Measurements from ENCODE around the gene SUCO. TPM values are rescaled to one million over a fixed set of nuclear protein-coding genes. Genes with fewer than 3 reads are reported as not detected.
"Not testable (repeated sequence)": the region's sequence is repeated elsewhere in the genome, so short reads cannot be mapped to it uniquely, and the experiment has no call there.

Gene SUCO
- polyA plus RNA-seq, 1 experiment: 5.0 TPM

DNA sequence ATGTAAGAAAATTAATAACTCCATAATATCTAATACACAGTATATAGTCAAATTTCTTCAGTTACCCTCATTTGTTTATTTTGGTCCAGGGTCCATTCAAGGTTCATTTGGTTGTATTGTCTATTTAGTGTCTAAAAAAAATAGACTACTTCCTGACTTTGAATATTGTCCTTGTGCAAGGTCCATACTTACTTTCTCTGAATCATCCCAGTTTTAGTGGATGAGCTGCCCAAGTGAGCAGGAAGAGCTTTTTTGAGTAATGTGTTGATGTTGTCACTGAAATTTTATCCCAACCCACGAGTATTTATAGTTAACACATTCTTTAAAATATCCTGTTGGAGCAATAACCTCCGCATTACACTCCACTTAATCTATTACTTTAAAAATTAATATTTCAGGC is 80.3 kb downstream of the SUCO start:
- ChIA-PET CTCF (no interaction called here), POLR2A (no interaction called here)
- H3K36me3 ChIP-seq (ENCODE audit: control insufficient read depth, insufficient read depth, low read length): 0 out of 2 replicates have a peak, but pooled peaks cover 1% of the 10 kb centered on the region
- no peak for DNase-seq (ENCODE audit: low read depth)
- TF ChIP-seq, protein P1, sequence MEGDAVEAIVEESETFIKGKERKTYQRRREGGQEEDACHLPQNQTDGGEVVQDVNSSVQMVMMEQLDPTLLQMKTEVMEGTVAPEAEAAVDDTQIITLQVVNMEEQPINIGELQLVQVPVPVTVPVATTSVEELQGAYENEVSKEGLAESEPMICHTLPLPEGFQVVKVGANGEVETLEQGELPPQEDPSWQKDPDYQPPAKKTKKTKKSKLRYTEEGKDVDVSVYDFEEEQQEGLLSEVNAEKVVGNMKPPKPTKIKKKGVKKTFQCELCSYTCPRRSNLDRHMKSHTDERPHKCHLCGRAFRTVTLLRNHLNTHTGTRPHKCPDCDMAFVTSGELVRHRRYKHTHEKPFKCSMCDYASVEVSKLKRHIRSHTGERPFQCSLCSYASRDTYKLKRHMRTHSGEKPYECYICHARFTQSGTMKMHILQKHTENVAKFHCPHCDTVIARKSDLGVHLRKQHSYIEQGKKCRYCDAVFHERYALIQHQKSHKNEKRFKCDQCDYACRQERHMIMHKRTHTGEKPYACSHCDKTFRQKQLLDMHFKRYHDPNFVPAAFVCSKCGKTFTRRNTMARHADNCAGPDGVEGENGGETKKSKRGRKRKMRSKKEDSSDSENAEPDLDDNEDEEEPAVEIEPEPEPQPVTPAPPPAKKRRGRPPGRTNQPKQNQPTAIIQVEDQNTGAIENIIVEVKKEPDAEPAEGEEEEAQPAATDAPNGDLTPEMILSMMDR (IDR thresholded peaks at IDR 0.05; ENCODE audit: insufficient read depth, low read depth, low read length): no peak
- H3K27me3 ChIP-seq (ENCODE audit: control insufficient read depth, insufficient read depth, low read length): no peaks in the 10 kb centered on the region
- H3K4me3 ChIP-seq (ENCODE audit: low read depth, low read length): no peak overlapping the region

DNA sequence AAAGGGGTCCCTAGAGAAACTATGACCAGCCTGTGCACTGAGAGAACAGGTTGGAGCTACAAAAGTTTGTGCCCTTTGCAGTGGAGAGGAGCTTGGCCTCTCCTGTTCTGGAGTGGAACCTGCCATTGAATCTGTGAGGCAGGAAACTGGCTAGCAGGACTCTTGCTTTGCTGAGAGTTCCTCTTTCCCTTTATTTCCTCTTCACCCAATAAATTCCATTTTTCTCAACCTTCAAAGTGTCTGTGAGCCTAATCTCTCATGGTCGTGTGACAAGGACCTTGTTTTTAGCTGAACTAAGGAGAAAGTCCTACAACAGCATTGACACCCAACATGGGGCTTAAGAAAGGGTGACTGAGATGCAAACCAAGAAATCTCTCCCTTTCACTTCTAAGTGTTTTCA is 83.2 kb downstream of the SUCO start:
- ChIA-PET CTCF (interaction anchor here (1.3 to 1.9 kb wide), 2 partner anchors 13 to 103 kb away, joined by 5 to 6 read pairs; no protein-coding TSS in a partner anchor), POLR2A (no interaction called here)
- Histone ChIP-seq H3K27me3 (ENCODE audit: control insufficient read depth, insufficient read depth, low read length) (no peaks in the 10 kb centered on the region), H3K36me3 (ENCODE audit: control insufficient read depth, insufficient read depth, low read length) (no peaks in the 10 kb centered on the region), H3K4me3 (ENCODE audit: low read depth, low read length) (no peak overlapping the region)
- DNase-seq (ENCODE audit: low read depth): no peak
- TF ChIP-seq, protein P1 (IDR thresholded peaks at IDR 0.05; ENCODE audit: insufficient read depth, low read depth, low read length): no peak

DNA sequence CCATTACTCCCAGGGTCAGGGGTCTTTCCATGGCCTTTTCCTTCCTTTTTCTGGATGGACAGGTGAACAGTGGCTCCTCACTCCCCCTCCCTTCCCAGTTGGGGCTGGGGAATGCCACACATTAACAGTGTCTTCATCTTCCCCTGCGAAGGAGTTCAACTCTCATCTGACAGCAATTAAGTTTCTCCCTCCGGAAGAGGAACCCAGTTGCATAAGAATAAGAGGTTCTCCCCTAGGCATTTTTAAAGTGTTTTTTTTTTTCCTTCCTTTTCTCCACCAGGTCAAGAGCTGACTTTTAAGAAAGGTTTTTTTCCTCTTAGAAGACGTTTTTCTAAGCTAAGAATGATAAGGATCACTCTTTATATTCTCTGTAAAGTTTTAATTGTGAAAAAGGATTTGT is 83.7 kb downstream of the SUCO start:
- Histone ChIP-seq H3K27me3 (ENCODE audit: control insufficient read depth, insufficient read depth, low read length) (no peaks in the 10 kb centered on the region), H3K36me3 (ENCODE audit: control insufficient read depth, insufficient read depth, low read length) (no peaks in the 10 kb centered on the region), H3K4me3 (ENCODE audit: low read depth, low read length) (no peak overlapping the region)
- ChIA-PET POLR2A (no interaction called here), CTCF (no interaction called here)
- TF ChIP-seq, protein P1 (IDR thresholded peaks at IDR 0.05; ENCODE audit: insufficient read depth, low read depth, low read length): no peak
- no peak for DNase-seq (ENCODE audit: low read depth)

DNA sequence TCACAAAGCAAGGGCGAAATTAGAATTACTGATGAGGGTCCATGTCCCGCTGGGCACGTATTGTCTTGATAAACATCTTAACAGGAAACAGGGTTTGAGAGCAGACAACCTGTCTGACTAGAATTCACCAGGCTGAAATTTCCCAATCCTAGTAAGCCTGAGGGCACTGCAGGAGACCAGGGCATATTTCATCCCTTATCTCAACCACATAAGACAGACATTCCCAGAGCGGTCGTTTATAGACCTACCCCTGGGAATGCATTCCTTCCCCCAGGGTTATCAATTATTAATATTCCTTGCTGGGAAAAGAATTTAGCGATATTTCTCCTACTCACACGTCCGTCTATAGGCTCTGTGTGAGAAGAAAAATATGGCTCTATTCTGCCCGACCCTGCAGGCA is 87.7 kb downstream of the SUCO start:
- POLR2A ChIA-PET; H3K27me3 ChIP-seq (ENCODE audit: control insufficient read depth, insufficient read depth, low read length); DNase-seq (ENCODE audit: low read depth); CTCF ChIA-PET; H3K36me3 ChIP-seq (ENCODE audit: control insufficient read depth, insufficient read depth, low read length); H3K4me3 ChIP-seq (ENCODE audit: low read depth, low read length): not testable (repeated sequence)

DNA sequence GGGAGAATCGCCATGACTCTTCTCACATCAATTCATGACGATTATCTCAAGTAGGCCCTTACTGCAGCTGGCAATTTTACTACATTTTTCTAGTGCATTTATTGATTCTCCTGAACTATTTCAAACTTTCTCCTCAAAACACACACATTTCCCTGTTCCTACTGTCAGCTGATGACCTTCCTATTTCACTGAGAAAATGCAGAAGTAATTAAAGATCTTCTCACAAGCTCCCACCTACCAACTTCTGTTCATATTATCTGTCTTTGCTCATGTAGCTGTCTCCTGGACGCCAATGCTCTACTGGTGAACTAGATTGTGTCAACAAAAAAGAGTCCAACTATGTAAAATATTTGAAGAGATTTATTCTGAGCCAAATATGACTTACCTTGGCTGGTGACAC is 89.6 kb downstream of the SUCO start:
- CTCF ChIA-PET: no interaction called here
- TF ChIP-seq, protein P1 (IDR thresholded peaks at IDR 0.05; ENCODE audit: insufficient read depth, low read depth, low read length): no peak

DNA sequence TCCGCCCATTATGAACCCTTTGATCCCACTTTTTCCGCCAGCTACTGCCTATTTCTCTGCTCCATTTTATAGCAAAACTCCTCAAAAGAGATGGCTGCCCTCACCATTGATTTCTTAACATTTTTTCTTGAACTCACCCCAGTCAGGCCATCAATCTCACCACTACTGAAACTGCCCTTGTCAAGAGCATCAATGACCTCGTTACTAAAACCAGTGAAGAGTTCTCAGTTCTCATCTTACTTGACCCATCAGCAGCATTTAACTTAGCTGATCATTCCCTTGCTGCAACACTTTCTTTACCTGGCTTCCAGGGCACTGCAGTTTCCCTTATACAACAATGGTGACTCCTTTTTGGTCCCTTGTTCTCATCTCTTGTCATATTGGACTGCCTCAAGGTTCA is 90.8 kb downstream of the SUCO start:
- Histone ChIP-seq H3K36me3 (ENCODE audit: control insufficient read depth, insufficient read depth, low read length) (no peaks in the 10 kb centered on the region), H3K4me3 (ENCODE audit: low read depth, low read length) (no peak overlapping the region), H3K27me3 (ENCODE audit: control insufficient read depth, insufficient read depth, low read length) (no peaks in the 10 kb centered on the region)
- CTCF ChIA-PET: no interaction called here
- TF ChIP-seq, protein P1 (IDR thresholded peaks at IDR 0.05; ENCODE audit: insufficient read depth, low read depth, low read length): no peak
- POLR2A ChIA-PET: no interaction called here
- no peak for DNase-seq (ENCODE audit: low read depth)

More for the DNA sequence above, 89.6 kb downstream of the SUCO start:
- POLR2A ChIA-PET: no interaction called here
- H3K27me3 ChIP-seq (ENCODE audit: control insufficient read depth, insufficient read depth, low read length): no peaks in the 10 kb centered on the region
- DNase-seq (ENCODE audit: low read depth): no peak
- H3K4me3 ChIP-seq (ENCODE audit: low read depth, low read length): no peak overlapping the region
- H3K36me3 ChIP-seq (ENCODE audit: control insufficient read depth, insufficient read depth, low read length): no peaks in the 10 kb centered on the region
